Smooth muscle cell (in vitro differentiated cells): ENCODE measurements around the gene CDH12. TPM values are rescaled to one million over a fixed set of nuclear protein-coding genes. Genes with fewer than 3 reads are reported as not detected.

Experiments used
- DNase-seq: peaks from one replicate; lab custom pipeline; 2025; ENCODE audit not compliant: unreplicated experiment; lab: John Stamatoyannopoulos, UW
- H2AFZ ChIP-seq: fragments of 200-600 bp; sonication (generic); 2 replicates; pipeline ENCODE4 v1.6.0; 2016; ENCODE audit warnings: antibody characterized with exemption, low read depth, mild to moderate bottlenecking
- H3F3A ChIP-seq: fragments of 200-600 bp; sonication (generic); 2 replicates; pipeline ENCODE4 v1.6.0; 2017; ENCODE audit warnings: antibody characterized with exemption, low read depth
- H3K27ac ChIP-seq: fragments of 200-600 bp; sonication (generic); 2 replicates; pipeline ENCODE4 v1.5.1; 2016; ENCODE audit warnings: low read depth, mild to moderate bottlenecking
- H3K27me3 ChIP-seq: fragments of 200-600 bp; sonication (generic); 2 replicates; pipeline ENCODE4 v1.6.1; 2016; ENCODE audit warnings: low read depth, mild to moderate bottlenecking
- H3K36me3 ChIP-seq: fragments of 200-600 bp; sonication (generic); 2 replicates; pipeline ENCODE4 v1.5.1; 2016; ENCODE audit warnings: low read depth
- H3K4me1 ChIP-seq: fragments of 200-600 bp; sonication (generic); 2 replicates; pipeline ENCODE4 v1.5.1; 2016; ENCODE audit warnings: low read depth
- H3K4me2 ChIP-seq: fragments of 200-600 bp; sonication (generic); 2 replicates; pipeline ENCODE4 v1.6.0; 2016; ENCODE audit warnings: mild to moderate bottlenecking
- H3K4me3 ChIP-seq: fragments of 200-600 bp; sonication (generic); 2 replicates; pipeline ENCODE4 v1.5.1; 2016; ENCODE audit warnings: mild to moderate bottlenecking
- H3K79me2 ChIP-seq: fragments of 200-600 bp; sonication (generic); 2 replicates; pipeline ENCODE4 v1.6.0; 2016; ENCODE audit warnings: low read depth, mild to moderate bottlenecking
- H3K9ac ChIP-seq: fragments of 200-600 bp; sonication (generic); 2 replicates; pipeline ENCODE4 v1.6.0; 2016; ENCODE audit warnings: low read depth
- H3K9me3 ChIP-seq: fragments of 200-600 bp; sonication (generic); replicated peaks from 2 replicates; pipeline ENCODE4 v1.5.1; 2016; ENCODE audit warnings: low read depth
- H4K20me1 ChIP-seq: fragments of 200-600 bp; sonication (generic); 2 replicates; pipeline ENCODE4 v1.6.0; 2016; ENCODE audit warnings: low read depth
- WGBS: methylation state at CpG from one replicate; pipeline ENCODE4 v1.1.7; 2016; ENCODE audit warnings: low lambda C conversion rate; 5-methylcytosine and 5-hydroxymethylcytosine counted together
- polyA plus RNA-seq: library from polyadenylated mRNA; unstranded; fragments of >200 nt; fragmentation: Nextera tagmentation; extraction: Ambion mirVana; gene quantifications from 2 replicates; pipeline ENCODE4 v1.2.1, GENCODE V29; 2016
- total RNA-seq: library from RNA; depleted of rRNA; stranded (reverse); fragments of >200 nt; gene quantifications from 2 replicates; pipeline ENCODE4 v1.2.3, GENCODE V29; 2014
- TF ChIP-seq, protein P1 (sequence below): fragments of 200-600 bp; sonication (generic); IDR thresholded peaks from 2 replicates; pipeline ENCODE4 v1.5.1; 2017; ENCODE audit warnings: borderline replicate concordance, mild to moderate bottlenecking, antibody characterized with exemption; ENCODE audit not compliant: insufficient read depth, poor library complexity, severe bottlenecking

Gene CDH12
- total and polyA plus RNA-seq, 2 experiments from 2014 or later = not detected

DNA sequence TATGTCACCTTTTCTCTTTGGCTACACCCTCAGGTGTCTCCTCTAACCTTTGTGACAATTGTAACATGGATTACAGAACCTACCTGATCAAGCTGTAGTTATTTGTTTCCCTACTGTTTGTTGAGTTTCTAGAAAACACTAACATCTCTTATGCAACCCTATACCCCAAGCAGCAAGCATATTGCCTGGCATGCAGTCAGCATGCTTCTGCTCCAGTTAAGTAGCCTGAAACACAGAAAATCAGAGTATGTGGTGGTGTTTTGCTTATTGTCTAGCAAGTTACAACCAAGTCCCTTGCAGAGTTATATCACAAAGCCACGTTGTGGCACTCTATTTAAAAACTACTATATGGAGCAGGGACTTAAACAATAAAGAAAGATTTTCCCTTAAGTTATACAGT lies 131.1 kb downstream of the CDH12 start:
- H3K27me3 ChIP-seq = no peaks in the 10 kb centered on the region
- no peaks in the 10 kb centered on the region for H3F3A ChIP-seq
- no peak overlapping the region for H2AFZ ChIP-seq
- no peak overlapping the region for H3K27ac ChIP-seq
- no peaks in the 10 kb centered on the region for H3K36me3 ChIP-seq
- H3K9ac ChIP-seq = no peak overlapping the region
- H3K79me2 ChIP-seq = no peaks in the 10 kb centered on the region
- H3K4me2 ChIP-seq = no peak overlapping the region
- H3K4me3 ChIP-seq = no peak overlapping the region
- H4K20me1 ChIP-seq = no peaks in the 10 kb centered on the region
- DNase-seq = no peak
- H3K4me1 ChIP-seq = no peaks in the 10 kb centered on the region
- no peaks in the 10 kb centered on the region for H3K9me3 ChIP-seq
- WGBS = 65% methylated on average over 1 of the region's 1 CpG
- TF ChIP-seq, protein P1, sequence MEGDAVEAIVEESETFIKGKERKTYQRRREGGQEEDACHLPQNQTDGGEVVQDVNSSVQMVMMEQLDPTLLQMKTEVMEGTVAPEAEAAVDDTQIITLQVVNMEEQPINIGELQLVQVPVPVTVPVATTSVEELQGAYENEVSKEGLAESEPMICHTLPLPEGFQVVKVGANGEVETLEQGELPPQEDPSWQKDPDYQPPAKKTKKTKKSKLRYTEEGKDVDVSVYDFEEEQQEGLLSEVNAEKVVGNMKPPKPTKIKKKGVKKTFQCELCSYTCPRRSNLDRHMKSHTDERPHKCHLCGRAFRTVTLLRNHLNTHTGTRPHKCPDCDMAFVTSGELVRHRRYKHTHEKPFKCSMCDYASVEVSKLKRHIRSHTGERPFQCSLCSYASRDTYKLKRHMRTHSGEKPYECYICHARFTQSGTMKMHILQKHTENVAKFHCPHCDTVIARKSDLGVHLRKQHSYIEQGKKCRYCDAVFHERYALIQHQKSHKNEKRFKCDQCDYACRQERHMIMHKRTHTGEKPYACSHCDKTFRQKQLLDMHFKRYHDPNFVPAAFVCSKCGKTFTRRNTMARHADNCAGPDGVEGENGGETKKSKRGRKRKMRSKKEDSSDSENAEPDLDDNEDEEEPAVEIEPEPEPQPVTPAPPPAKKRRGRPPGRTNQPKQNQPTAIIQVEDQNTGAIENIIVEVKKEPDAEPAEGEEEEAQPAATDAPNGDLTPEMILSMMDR = no peak

DNA sequence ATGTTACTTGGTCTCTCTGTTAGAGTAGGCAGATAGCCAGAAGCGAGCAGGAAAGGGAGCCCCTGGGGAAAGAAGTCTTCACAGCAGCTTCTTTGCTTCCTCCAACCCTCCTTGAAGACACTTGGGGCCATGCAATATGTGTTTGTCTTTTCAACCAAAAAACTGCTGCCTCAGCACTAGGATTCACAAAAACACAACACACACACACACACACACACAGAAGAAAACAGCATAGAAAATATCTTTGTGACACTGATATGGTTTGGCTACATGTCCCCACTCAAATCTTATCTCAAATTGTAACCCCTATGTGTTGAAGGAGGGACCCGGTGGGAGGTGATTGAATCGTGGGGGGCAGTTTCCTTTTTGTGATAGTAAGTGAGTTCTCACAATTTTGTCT lies 133.3 kb downstream of the CDH12 start:
- H3K36me3 ChIP-seq = no peaks in the 10 kb centered on the region
- H3K4me3 ChIP-seq = no peak overlapping the region
- no peak for DNase-seq
- no peaks in the 10 kb centered on the region for H3K4me1 ChIP-seq
- H3K79me2 ChIP-seq = no peaks in the 10 kb centered on the region
- 85% methylated on average over 3 of the region's 3 CpGs for WGBS
- no peaks in the 10 kb centered on the region for H3F3A ChIP-seq
- H3K9ac ChIP-seq = no peak overlapping the region
- no peaks in the 10 kb centered on the region for H3K9me3 ChIP-seq
- no peak overlapping the region for H3K4me2 ChIP-seq
- no peak overlapping the region for H3K27ac ChIP-seq
- H3K27me3 ChIP-seq = no peaks in the 10 kb centered on the region
- no peak overlapping the region for H2AFZ ChIP-seq
- TF ChIP-seq, protein P1 = no peak
- H4K20me1 ChIP-seq = no peaks in the 10 kb centered on the region

DNA sequence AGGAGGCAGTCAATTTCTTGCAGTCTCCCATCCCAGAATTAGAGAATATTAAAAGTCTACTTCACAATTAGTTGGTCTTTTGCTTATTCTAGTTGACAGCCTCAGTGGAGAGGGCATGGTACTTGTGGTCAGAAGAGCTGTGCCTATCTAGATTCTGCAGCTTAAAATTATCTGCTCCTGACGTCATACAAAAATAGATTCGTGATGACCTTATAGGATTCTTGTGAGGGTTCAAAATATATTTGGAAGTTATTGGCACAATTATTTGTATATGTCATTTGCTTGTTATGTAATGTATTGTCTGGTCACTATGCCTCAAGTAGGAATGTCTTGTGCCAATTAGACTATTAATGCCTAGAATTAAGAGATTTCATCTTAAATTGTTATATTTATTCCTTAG lies 142.5 kb downstream of the CDH12 start:
- Histone ChIP-seq H3K9me3 (no peaks in the 10 kb centered on the region), H3K27ac (no peak overlapping the region), H3K36me3 (no peaks in the 10 kb centered on the region), H3K9ac (no peak overlapping the region), H3K4me2 (no peak overlapping the region), H3K27me3 (no peaks in the 10 kb centered on the region), H4K20me1 (no peaks in the 10 kb centered on the region), H3F3A (no peaks in the 10 kb centered on the region), H3K79me2 (no peaks in the 10 kb centered on the region), H3K4me1 (no peaks in the 10 kb centered on the region), H3K4me3 (no peak overlapping the region), H2AFZ (no peak overlapping the region)
- TF ChIP-seq, protein P1 = no peak
- 37% methylated on average over 2 of the region's 2 CpGs for WGBS
- DNase-seq = no peak

DNA sequence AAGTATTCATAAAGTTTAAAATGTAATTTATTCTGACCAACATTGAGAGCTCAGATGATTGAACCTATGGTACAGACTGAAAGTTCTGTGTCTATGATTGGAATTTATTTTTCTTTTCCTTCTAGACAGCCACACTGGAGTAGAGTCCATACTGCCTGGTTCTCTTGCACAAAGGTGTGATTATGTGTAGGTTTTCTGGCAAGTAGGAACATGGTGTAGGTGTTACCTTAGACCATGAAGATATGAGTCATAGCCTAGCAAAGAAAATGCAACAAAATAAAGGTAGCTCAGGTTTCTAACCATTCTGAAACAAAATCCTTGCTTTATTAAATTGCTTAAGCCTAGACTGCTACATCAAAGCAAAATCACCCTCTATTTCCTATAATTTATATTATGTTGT lies 143.4 kb downstream of the CDH12 start:
- Histone ChIP-seq H3K27ac (no peak overlapping the region), H3K27me3 (no peaks in the 10 kb centered on the region), H3K4me3 (no peak overlapping the region), H3F3A (no peaks in the 10 kb centered on the region), H2AFZ (no peak overlapping the region), H3K9me3 (no peaks in the 10 kb centered on the region), H3K9ac (no peak overlapping the region), H3K36me3 (no peaks in the 10 kb centered on the region), H4K20me1 (no peaks in the 10 kb centered on the region), H3K79me2 (no peaks in the 10 kb centered on the region), H3K4me2 (no peak overlapping the region), H3K4me1 (no peaks in the 10 kb centered on the region)
- DNase-seq = no peak
- TF ChIP-seq, protein P1 = no peak
